Fibroblast of skin of left biceps (primary cell): ENCODE data around the gene GATAD2A.
"Not testable (repeated sequence)": the region's sequence is repeated elsewhere in the genome, so short reads cannot be mapped to it uniquely, and the experiment has no call there.

Experiments used
- DNase-seq, 2 experiments: peaks; one replicate each; pipeline ENCODE4 v3.0.0-alpha.2; 2013; ENCODE audit warnings: low read depth in 2 of 2

GATAD2A gene

DNA sequence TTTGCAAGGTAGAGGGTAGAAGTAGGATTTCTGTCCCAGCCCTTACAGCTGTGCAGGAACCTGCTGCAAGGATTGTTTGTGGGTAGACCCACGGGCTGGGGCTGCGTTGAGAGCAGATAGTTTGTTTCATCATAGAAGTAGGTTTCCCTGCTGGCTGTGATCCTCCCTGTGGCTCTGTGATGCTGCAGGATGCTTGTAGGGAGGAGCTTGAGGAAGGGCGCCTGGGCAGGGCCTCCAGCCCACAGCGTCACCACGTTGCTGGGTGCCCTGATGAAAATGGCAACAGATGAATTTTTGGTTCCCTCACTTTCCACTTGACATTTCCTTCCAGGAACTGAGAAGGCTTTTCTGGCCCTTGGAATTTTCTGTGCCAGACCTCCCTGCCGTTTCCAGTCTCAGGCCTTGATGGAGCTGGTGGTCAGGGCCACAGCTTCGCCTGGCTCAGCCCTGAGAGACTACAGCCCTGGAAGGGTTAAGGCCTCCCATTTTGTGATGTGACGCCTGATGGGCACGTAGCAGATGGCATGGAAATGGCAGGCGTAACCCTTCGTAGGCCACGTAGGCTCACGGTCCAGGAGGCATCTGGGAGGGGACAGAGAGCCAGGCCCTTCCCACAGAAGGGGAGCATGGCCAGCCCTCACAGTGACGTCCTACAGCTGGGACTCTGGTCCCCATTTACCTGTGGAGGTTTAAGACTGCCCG is 42.2 kb downstream of the GATAD2A start:
- no peak for DNase-seq

GRCh38 chr19:19448238-19448544 is 42.7 kb downstream of the GATAD2A start:
- DNase-seq: no peak

- no peak for DNase-seq
Measured at GRCh38 chr19:19451429-19452242, 46.2 kb downstream of the GATAD2A start.

- DNase-seq: no peak
Measured at GRCh38 chr19:19452243-19453124, 47.0 kb downstream of the GATAD2A start.

GRCh38 chr19:19453125-19453454 is 47.6 kb downstream of the GATAD2A start:
- no peak for DNase-seq

DNA sequence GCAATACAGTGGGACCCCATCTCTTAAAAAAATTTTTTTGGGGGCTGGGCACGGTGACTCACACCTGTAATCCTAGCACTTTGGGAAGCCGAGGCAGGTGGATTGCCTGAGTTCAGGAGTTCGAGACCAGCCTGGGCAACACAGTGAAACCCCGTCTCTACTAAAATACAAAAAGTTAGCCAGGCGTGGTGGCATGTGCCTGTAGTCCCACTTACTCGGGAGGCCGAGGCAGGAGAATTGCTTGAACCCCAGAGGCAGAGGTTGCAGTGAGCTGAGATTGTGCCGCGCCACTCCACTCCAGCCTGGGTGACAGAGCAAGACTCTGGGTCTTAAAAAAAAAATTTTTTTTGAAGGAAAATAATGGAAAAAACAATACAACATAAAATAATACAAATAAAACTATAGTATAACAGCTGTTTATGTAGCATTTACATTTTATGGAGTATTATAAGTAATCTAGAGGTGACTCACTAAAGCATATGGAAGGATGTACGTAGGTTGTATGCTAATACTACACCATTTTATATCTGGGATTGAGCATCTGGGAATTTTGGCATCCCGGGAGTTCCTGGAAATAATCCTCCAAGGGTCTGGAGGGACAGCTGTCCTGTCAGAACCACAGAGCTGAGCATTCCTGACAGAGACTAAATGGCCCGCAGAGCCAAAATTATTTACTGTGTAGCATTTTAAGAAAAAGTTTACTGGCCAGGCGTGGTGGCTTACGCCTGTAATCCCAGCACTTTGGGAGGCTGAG is 49.9 kb downstream of the GATAD2A start:
- not testable (repeated sequence) for DNase-seq

DNA sequence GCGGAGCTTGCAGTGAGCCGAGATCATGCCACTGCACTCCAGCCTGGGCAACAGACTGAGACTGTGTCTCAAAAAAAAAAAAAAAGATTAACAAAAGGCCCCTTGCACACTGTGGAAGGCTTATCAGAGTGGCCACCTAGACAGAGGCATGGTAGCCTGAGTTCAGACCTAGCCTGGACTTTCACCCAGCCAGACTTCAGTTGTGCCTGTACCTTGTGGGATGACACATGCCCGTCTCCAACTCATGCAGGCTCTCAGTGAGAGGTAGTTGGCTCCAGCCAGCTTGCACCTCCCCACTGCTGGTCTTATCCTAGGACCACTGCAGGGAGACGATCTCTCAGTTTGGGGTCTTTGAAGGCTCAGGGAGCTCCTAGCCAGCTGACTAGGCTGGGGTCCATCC is 52.2 kb downstream of the GATAD2A start:
- no peak for DNase-seq

DNA sequence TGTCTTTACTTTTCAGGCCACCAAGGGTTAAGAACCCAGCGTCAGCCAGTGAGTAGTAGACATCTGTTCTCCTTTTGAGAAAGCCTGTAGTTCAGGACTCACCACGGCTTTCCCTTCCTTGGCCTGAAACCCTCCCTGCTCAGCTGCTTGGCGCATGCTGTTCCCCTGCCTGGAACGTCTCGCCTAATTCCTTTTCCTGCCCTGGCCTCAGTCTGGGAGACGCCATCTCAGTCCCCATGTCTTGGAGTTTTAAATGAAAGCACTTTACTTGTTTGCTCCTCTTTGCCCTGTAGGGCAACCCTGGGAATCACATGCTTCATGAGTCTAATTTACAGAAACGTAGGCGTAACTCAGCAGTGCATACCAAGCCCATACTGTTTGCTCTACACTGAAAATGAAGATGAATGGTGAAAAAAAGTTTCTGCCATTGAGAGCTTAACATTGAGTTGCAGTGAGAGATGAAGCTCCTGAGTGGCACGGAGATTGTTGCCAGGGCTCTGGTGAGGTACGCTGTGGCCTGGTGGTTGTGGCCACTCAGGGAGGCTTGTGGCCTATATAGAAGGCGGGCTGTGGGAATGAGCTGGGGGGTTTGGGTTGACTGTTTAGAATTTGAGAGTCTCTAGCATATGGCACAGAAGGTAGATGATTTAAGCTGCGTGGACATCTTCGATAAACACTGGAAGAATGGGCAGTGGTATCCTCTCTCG is 52.8 kb downstream of the GATAD2A start:
- DNase-seq: no peak

DNA sequence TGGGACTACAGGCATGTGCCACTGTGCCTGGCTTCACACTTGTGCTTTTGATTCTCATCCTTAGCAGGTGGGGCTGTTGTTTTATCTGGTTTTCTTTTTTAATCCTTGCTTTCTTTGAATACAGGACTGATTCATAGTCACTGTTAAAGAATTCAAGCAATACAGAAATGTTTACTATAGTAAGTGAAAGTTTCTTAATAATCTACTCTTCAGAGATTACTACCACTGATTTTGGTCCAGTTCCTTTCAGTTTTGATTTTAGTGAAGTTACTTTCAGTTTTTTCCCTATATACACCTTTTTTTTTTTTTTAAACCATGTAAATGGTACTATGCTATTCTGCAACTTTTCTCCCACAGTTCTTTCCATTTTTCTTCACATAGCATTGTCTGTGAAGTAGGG is 53.6 kb downstream of the GATAD2A start:
- DNase-seq: no peak

GRCh38 chr19:19459707-19460251 is 54.3 kb downstream of the GATAD2A start:
- no peak for DNase-seq

GRCh38 chr19:19460258-19460731 is 54.8 kb downstream of the GATAD2A start:
- DNase-seq: no peak

- DNase-seq: no peak
Measured at GRCh38 chr19:19460761-19461265, 55.3 kb downstream of the GATAD2A start.

DNA sequence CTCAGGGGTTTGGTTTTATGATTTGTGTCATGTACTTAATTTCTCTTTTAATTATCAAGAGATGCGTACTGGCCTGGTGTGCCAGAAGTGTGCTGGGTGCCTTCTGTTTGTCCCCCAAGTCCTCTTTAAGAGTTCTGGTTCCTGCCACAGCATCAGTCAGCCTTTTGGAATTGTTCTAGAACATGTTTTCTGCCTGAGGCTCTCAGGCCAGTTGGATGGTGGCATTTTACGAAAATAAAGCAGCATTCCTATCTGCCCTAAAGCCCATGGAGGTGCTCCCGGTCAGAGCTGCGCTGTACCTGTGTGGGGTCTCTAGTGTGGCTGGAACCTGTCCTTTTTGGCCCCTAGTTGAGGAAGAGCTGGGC is 55.8 kb downstream of the GATAD2A start:
- DNase-seq: no peak

DNA sequence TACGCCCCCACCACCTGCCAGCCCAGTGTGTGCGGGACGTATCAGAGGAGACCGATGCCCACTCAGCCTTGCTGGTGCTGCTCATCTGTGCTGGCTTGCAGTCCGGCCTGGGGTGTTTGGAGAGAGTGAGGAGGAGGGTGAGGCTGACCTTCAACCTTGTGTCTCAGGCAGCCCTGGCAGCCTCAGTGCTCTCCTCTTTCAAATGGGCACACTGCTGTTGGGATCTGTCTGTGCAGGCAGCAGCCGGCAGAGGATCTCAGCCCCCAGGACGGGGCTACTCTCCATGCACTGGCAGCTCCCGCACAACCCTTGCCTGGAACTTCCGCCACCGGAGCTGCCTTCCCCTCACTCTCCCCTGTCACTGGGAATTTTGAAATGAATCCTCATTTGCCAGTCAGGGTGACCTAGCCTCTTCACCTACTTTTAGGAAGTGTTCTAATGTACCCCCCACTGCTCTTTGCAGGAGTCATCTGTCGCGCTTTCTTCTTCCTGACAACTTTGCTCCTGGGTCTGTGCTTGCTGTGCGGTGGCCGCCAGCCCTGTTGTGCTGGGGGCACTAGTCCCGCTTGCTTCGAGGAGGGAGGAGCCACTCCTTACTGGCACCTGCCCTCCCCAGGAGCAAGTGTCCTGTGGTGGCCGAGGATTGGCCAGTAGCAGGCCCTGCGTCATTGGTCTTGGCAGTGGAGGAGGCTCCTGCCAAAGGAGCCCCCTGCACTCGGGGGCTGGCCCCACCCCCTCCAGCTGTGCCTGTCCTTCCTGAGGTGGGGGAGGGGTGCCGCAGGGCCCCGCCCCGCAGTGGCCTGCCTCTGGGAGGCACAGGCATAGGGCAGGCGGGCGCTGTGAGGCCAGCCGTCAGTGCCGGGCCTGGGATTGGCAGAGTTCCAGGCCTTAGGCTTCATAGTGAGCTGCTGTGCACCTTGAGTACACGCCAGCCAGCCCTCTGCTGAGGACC is 56.5 kb downstream of the GATAD2A start:
- DNase-seq: no peak

GRCh38 chr19:19463348-19464117 is 58.1 kb downstream of the GATAD2A start:
- DNase-seq: no peak

GRCh38 chr19:19464339-19465098 is 59.0 kb downstream of the GATAD2A start:
- no peak for DNase-seq

DNA sequence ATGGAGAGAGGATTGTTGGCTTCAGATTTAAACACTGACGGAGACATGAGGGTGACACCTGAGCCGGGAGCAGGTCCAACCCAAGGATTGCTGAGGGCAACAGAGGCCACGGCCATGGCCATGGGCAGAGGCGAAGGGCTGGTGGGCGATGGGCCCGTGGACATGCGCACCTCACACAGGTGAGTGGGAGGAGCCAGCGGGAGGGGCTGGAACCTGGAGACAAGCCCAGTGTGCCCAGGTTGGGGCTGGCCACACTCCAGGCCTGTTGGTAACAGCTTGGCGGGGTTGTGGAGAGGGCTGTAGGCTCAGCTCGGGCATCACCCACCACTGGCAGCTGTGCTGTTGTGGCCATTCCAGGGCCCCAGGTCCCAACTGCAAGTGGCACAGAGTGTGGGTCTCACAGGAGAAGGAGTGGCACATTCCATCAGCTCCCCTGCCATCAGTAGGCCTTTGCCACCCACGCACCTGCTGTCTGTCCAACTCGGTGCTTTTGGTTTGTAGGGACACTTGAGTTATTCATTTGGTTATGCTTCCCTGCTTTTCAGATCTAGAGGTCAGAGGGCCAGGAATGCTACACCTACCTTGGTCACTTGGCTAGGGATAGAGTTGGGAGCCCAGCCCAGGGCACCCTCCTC is 60.1 kb downstream of the GATAD2A start:
- no peak for DNase-seq
